ENCODE measurements around the gene CPSF4L. TPM values are rescaled to one million over a fixed set of nuclear protein-coding genes. Genes with fewer than 3 reads are reported as not detected.

The CPSF4L gene
- polyA plus RNA-seq, 1 experiment: not detected

GRCh38 chr17:73302189-73302588 is 40.5 kb upstream of the CPSF4L start:
- Histone ChIP-seq H3K27me3 (ENCODE audit: control insufficient read depth, insufficient read depth, low read length) (no peaks in the 10 kb centered on the region), H3K4me3 (ENCODE audit: low read depth, low read length) (no peak overlapping the region), H3K9me3 (ENCODE audit: control insufficient read depth, insufficient read depth, low read length) (no peaks in the 10 kb centered on the region), H3K27ac (ENCODE audit: low read depth, low read length) (no peak overlapping the region)
- no peak for DNase-seq (ENCODE audit: low read depth, low spot score)
- ChIA-PET POLR2A (interaction anchor here (0.6 kb wide), 1 partner anchor 14 kb away, joined by 4 read pairs; no protein-coding TSS in a partner anchor), CTCF (interaction anchor here (1.4 to 2.1 kb wide), 2 partner anchors 9 to 68 kb away, joined by 7 read pairs; no protein-coding TSS in a partner anchor)
- TF ChIP-seq, protein P1, sequence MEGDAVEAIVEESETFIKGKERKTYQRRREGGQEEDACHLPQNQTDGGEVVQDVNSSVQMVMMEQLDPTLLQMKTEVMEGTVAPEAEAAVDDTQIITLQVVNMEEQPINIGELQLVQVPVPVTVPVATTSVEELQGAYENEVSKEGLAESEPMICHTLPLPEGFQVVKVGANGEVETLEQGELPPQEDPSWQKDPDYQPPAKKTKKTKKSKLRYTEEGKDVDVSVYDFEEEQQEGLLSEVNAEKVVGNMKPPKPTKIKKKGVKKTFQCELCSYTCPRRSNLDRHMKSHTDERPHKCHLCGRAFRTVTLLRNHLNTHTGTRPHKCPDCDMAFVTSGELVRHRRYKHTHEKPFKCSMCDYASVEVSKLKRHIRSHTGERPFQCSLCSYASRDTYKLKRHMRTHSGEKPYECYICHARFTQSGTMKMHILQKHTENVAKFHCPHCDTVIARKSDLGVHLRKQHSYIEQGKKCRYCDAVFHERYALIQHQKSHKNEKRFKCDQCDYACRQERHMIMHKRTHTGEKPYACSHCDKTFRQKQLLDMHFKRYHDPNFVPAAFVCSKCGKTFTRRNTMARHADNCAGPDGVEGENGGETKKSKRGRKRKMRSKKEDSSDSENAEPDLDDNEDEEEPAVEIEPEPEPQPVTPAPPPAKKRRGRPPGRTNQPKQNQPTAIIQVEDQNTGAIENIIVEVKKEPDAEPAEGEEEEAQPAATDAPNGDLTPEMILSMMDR (IDR thresholded peaks at IDR 0.05; ENCODE audit: low read depth, low read length): no peak

DNA sequence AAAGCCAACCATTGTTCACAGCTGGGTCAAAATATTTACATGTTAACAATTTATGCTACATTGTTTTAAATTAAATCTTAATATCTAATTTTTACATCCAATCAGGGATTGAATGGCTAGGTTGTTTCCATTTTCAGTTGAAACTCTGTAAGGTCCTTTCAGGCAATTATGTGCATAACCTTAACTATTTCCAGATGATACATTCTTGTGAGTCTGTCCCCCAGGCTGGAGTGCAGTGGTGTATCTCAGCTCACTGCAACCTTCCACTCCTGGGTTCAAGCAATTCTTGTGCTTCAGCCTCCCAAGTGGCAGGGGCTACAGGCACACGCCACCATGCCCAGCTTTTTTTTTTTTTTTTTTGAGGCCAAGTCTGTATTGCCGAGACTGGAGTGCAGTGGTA is 39.7 kb upstream of the CPSF4L start:
- DNase-seq (ENCODE audit: low read depth, low spot score): no peak
- CTCF ChIA-PET: interaction anchor here (0.6 to 2.1 kb wide), 4 partner anchors 10 to 682 kb away, joined by 4 to 7 read pairs (median 6); no protein-coding TSS in a partner anchor
- Histone ChIP-seq H3K9me3 (ENCODE audit: control insufficient read depth, insufficient read depth, low read length) (no peaks in the 10 kb centered on the region), H3K27ac (ENCODE audit: low read depth, low read length) (no peak overlapping the region), H3K4me3 (ENCODE audit: low read depth, low read length) (no peak overlapping the region), H3K27me3 (ENCODE audit: control insufficient read depth, insufficient read depth, low read length) (no peaks in the 10 kb centered on the region)
- TF ChIP-seq, protein P1 (IDR thresholded peaks at IDR 0.05; ENCODE audit: low read depth, low read length): no peak
- POLR2A ChIA-PET: interaction anchor here (0.6 kb wide), 1 partner anchor 13 kb away, joined by 4 read pairs; no protein-coding TSS in a partner anchor

DNA sequence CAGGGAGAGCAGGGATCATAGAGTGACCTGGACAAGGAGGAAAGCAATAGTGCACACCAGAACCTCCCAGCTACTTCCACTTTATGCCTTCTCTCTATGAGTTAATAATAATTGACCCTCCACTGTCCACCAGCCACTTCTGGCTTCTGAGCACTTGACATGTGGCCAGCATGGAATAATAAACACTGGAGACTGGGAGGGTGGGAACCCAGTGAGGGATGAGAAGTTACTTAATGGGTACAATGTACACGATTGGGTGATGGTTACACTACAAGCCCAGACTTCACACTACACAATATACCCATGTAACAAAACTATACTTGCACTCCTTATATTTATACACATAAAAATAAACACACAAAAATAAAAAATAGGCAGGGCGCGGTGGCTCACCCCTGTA is 38.7 kb upstream of the CPSF4L start:
- Histone ChIP-seq H3K4me3 (ENCODE audit: low read depth, low read length) (no peak overlapping the region), H3K27me3 (ENCODE audit: control insufficient read depth, insufficient read depth, low read length) (no peaks in the 10 kb centered on the region), H3K27ac (ENCODE audit: low read depth, low read length) (no peak overlapping the region), H3K9me3 (ENCODE audit: control insufficient read depth, insufficient read depth, low read length) (no peaks in the 10 kb centered on the region)
- POLR2A ChIA-PET: no interaction called here
- TF ChIP-seq, protein P1 (IDR thresholded peaks at IDR 0.05; ENCODE audit: low read depth, low read length): no peak
- no peak for DNase-seq (ENCODE audit: low read depth, low spot score)
- CTCF ChIA-PET: interaction anchor here (1.0 to 1.4 kb wide), 2 partner anchors 10 to 19 kb away, joined by 3 to 7 read pairs; no protein-coding TSS in a partner anchor

GRCh38 chr17:73297934-73298861 is 36.5 kb upstream of the CPSF4L start:
- TF ChIP-seq, protein P1 (IDR thresholded peaks at IDR 0.05; ENCODE audit: low read depth, low read length): no peak
- ChIA-PET POLR2A (interaction anchor here (1.1 kb wide), 1 partner anchor 12 kb away, joined by 4 read pairs; no protein-coding TSS in a partner anchor), CTCF (interaction anchor here (0.7 to 1.6 kb wide), 4 partner anchors 13 to 901 kb away, joined by 3 to 5 read pairs (median 4); no protein-coding TSS in a partner anchor)
- no peak overlapping the region for H3K4me3 ChIP-seq (ENCODE audit: low read depth, low read length)
- no peaks in the 10 kb centered on the region for H3K9me3 ChIP-seq (ENCODE audit: control insufficient read depth, insufficient read depth, low read length)
- H3K27ac ChIP-seq (ENCODE audit: low read depth, low read length): no peak overlapping the region
- no peaks in the 10 kb centered on the region for H3K27me3 ChIP-seq (ENCODE audit: control insufficient read depth, insufficient read depth, low read length)
- DNase-seq (ENCODE audit: low read depth, low spot score): no peak

DNA sequence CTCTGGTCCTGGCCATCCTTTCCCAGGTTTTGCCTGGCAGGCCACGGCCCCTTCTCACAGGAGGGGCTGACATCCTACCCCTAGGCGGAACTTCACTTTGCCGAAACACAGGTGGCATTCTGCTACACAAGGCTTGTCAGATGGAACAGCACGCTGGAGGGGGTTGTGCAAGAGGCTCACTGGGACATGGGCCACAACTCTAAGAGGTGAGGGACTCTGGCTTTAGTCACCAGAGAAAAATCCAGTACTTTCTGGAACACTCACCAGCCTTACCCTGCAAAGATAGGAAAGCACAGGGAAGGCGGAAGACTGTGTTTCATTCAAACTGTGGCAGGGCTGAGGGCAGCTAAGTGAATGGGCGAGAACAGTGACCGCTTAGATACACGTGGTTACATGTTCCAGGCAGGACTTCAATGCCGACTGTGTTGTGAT is 31.8 kb upstream of the CPSF4L start:
- ChIA-PET POLR2A (no interaction called here), CTCF (no interaction called here)
- Histone ChIP-seq H3K4me3 (ENCODE audit: low read depth, low read length) (no peak overlapping the region), H3K27ac (ENCODE audit: low read depth, low read length) (peak overlapping the region; percentile 39), H3K9me3 (ENCODE audit: control insufficient read depth, insufficient read depth, low read length) (no peaks in the 10 kb centered on the region), H3K27me3 (ENCODE audit: control insufficient read depth, insufficient read depth, low read length) (no peaks in the 10 kb centered on the region)
- DNase-seq (ENCODE audit: low read depth, low spot score): no peak
- TF ChIP-seq, protein P1 (IDR thresholded peaks at IDR 0.05; ENCODE audit: low read depth, low read length): no peak
